ENCODE data around the gene RFX8.
"Not testable (repeated sequence)": the region's sequence is repeated elsewhere in the genome, so short reads cannot be mapped to it uniquely, and the experiment has no call there.

RFX8 gene

DNA sequence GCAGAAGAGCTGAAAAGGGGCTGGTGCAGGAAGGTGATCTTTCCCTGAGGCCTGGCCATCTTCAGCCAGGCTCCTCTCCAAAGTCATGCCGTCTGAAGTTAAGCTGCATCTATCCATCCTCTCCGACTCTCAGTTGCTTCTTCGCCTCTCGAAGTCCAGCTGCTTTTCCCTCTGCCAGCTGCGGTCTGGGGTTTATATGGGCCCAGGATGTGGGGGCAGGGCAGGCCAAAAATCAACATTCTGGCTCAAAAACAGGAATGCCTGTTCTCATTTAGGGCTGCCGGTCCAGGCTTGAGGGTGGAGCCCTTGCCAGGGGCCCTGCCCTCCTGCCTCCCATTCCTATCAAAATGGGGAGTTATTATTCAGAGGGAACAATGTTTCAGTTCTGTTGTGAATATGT is 118.9 kb downstream of the RFX8 start:
- H3K27ac Mint-ChIP-seq (ENCODE audit: low read depth): no peak overlapping the region
- no peaks in the 10 kb centered on the region for H3K27me3 Mint-ChIP-seq
- H3K36me3 Mint-ChIP-seq (ENCODE audit: insufficient read depth): no peaks in the 10 kb centered on the region

GRCh38 chr2:101355401-101356054 is 119.4 kb downstream of the RFX8 start:
- Mint-ChIP-seq H3K36me3 (ENCODE audit: insufficient read depth) (no peaks in the 10 kb centered on the region), H3K4me3 (no peak overlapping the region), H3K27me3 (no peaks in the 10 kb centered on the region), H3K27ac (ENCODE audit: low read depth) (no peak overlapping the region), H3K4me1 (peaks cover 7% of the 10 kb centered on the region), H3K9me3 (no peaks in the 10 kb centered on the region)
- no peak for DNase-seq (ENCODE audit: low spot score in 2 of 2)
- no peak for ATAC-seq (replicated peaks; ENCODE audit: extremely low read depth, poor library complexity, severe bottlenecking)

More for the DNA sequence above, 118.9 kb downstream of the RFX8 start:
- no peak overlapping the region for H3K4me3 Mint-ChIP-seq
- H3K9me3 Mint-ChIP-seq: no peaks in the 10 kb centered on the region
- DNase-seq (ENCODE audit: low spot score in 2 of 2) (no peak), ATAC-seq (replicated peaks; ENCODE audit: extremely low read depth, poor library complexity, severe bottlenecking) (no peak)
- peaks cover 8% of the 10 kb centered on the region for H3K4me1 Mint-ChIP-seq

DNA sequence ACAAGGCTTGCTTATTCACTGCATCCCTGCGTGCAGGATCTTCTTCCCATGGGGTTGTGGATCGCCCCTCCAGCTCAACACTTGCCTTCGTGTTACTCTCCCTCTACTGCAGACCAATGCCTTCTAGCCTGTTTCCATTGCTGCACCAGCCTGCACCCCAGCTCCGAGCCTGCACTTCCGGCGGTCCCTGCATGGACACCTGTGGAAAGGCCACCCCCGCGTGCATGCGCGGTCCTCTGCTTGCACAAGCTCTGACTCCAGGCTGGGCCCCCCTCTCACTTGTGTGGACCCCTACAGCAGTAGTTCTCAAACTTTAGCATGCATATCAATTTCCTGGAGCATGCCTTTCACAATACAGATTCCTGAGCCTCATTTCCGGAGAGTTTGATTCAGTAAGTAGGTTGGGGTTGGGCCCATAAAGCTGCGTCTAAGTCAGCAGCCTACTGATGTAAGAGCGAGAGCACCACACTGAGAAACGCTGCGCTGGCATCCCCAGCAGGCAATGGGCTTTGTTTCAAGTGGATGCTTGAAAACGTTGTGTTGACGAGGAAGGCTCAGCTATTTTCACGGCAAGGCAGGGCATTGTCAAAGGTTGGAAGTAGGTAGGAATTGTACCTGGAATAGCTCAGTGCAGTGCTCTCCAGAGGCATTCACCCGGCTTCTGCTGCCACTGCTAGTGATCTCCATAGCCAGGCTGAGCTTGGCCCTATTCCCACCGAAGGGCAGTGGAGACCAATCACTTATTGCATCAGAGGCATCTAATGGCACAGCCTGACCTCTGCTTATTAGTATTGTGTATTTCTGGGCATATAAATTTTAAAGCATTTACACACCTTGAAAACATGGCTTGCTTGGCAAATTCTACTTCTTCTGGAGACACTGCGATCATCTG is 120.2 kb downstream of the RFX8 start:
- Mint-ChIP-seq H3K27me3 (no peaks in the 10 kb centered on the region), H3K36me3 (ENCODE audit: insufficient read depth) (no peaks in the 10 kb centered on the region), H3K27ac (ENCODE audit: low read depth) (no peak overlapping the region), H3K4me3 (no peak overlapping the region), H3K4me1 (peaks cover 6% of the 10 kb centered on the region), H3K9me3 (no peaks in the 10 kb centered on the region)
- ATAC-seq (replicated peaks; ENCODE audit: extremely low read depth, poor library complexity, severe bottlenecking): no peak
- no peak for DNase-seq (ENCODE audit: low spot score in 2 of 2)

DNA sequence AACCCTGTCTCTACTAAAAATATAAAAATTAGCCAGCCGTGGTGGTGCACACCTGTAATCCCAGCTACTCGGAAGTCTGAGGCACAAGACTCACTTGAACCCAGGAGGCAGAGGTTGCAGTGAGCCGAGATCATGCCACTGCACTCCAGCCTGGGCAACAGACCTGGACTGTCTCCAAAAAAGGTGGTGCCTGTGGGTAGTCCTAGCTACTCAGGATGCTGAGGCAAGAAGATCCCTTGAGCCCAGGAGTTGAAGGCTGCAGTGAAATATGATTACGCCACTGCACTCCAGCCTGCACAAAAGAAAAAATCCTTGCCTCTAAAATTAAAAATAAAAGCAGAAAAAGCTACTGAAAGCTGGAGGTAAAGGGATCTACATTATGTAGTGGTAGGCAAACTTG is 122.3 kb downstream of the RFX8 start:
- H3K27me3 Mint-ChIP-seq; H3K4me3 Mint-ChIP-seq; DNase-seq (ENCODE audit: low spot score in 2 of 2); H3K4me1 Mint-ChIP-seq; H3K36me3 Mint-ChIP-seq (ENCODE audit: insufficient read depth); ATAC-seq (replicated peaks; ENCODE audit: extremely low read depth, poor library complexity, severe bottlenecking); H3K27ac Mint-ChIP-seq (ENCODE audit: low read depth); H3K9me3 Mint-ChIP-seq: not testable (repeated sequence)

DNA sequence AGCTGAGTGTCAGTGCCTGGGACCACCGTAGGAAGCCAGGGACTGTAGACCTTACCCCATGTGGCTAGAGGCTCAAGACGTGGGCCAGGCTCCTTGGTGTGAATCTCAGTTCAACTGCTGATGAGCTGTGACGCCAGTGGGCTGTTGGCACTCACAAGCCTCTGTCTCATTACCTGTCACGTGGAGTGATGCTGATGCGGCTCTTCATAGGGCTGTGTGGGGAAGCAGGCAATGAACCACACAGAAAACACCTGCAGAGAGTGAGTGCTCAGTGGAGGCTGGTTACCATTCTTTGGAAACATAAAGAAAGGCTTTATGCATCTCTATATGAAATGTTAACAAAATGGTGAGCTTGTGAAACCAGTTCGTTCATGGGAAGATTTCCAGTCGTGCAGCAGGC is 123.7 kb downstream of the RFX8 start:
- H3K4me3 Mint-ChIP-seq: no peak overlapping the region
- ATAC-seq (replicated peaks; ENCODE audit: extremely low read depth, poor library complexity, severe bottlenecking) (no peak), DNase-seq (ENCODE audit: low spot score in 2 of 2) (no peak)
- no peaks in the 10 kb centered on the region for H3K36me3 Mint-ChIP-seq (ENCODE audit: insufficient read depth)
- peaks cover 6% of the 10 kb centered on the region for H3K4me1 Mint-ChIP-seq
- no peaks in the 10 kb centered on the region for H3K27me3 Mint-ChIP-seq
- no peak overlapping the region for H3K27ac Mint-ChIP-seq (ENCODE audit: low read depth)
- H3K9me3 Mint-ChIP-seq: no peaks in the 10 kb centered on the region

GRCh38 chr2:101349893-101350662 is 124.8 kb downstream of the RFX8 start:
- Mint-ChIP-seq H3K36me3 (ENCODE audit: insufficient read depth) (no peaks in the 10 kb centered on the region), H3K4me3 (no peak overlapping the region), H3K9me3 (no peaks in the 10 kb centered on the region), H3K27me3 (no peaks in the 10 kb centered on the region), H3K4me1 (peaks cover 6% of the 10 kb centered on the region), H3K27ac (ENCODE audit: low read depth) (no peak overlapping the region)
- no peak for ATAC-seq (replicated peaks; ENCODE audit: extremely low read depth, poor library complexity, severe bottlenecking)
- DNase-seq (ENCODE audit: low spot score in 2 of 2): no peak

DNA sequence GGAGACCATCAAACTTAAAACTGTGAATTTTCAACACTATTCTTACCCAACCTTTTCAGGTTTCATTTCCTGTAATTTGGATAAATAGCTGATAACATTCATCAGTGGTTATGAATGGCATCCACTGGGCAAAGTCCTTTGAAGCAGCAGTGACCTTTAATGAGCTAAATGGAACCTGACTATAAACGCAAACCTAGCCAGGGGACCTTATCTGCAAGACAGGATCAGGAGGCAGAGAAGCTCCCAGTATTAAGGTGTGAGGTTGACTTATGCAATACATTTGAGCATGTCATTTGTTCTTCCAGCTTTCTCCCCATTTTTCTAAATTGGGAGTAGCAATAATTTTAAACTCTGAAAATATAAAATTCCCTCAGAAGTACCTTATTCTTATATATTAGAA is 126.0 kb downstream of the RFX8 start:
- H3K27me3 Mint-ChIP-seq: no peaks in the 10 kb centered on the region
- peaks cover 6% of the 10 kb centered on the region for H3K4me1 Mint-ChIP-seq
- H3K36me3 Mint-ChIP-seq (ENCODE audit: insufficient read depth): no peaks in the 10 kb centered on the region
- H3K9me3 Mint-ChIP-seq: no peaks in the 10 kb centered on the region
- H3K27ac Mint-ChIP-seq (ENCODE audit: low read depth): no peak overlapping the region
- ATAC-seq (replicated peaks; ENCODE audit: extremely low read depth, poor library complexity, severe bottlenecking): no peak
- H3K4me3 Mint-ChIP-seq: no peak overlapping the region
- DNase-seq (ENCODE audit: low spot score in 2 of 2): no peak

All from central memory CD8-positive, alpha-beta T cell (primary cell).